Hepatocyte (in vitro differentiated cells): ENCODE measurements around the gene NOC4L. TPM values are rescaled to one million over a fixed set of nuclear protein-coding genes. Genes with fewer than 3 reads are reported as not detected.

Experiments
- DNase-seq: peaks from one replicate; pipeline ENCODE4 v3.0.0-alpha.2; 2016; ENCODE audit warnings: low spot score
- H2AFZ ChIP-seq: fragments of 200-600 bp; sonication (generic); 2 replicates; pipeline ENCODE4 v1.6.0; 2016; ENCODE audit warnings: antibody characterized with exemption, mild to moderate bottlenecking
- H3K27ac ChIP-seq: fragments of 200-600 bp; sonication (generic); 2 replicates; pipeline ENCODE4 v1.5.1; 2016; ENCODE audit warnings: mild to moderate bottlenecking
- H3K27me3 ChIP-seq: fragments of 200-600 bp; sonication (generic); 2 replicates; pipeline ENCODE4 v1.6.1; 2016
- H3K36me3 ChIP-seq: fragments of 200-600 bp; sonication (generic); replicated peaks from 2 replicates; pipeline ENCODE4 v1.5.1; 2016; ENCODE audit warnings: low read depth; ENCODE audit not compliant: insufficient read depth
- H3K4me1 ChIP-seq: fragments of 200-600 bp; sonication (generic); 2 replicates; pipeline ENCODE4 v1.5.1; 2016; ENCODE audit warnings: mild to moderate bottlenecking, moderate library complexity; ENCODE audit not compliant: insufficient read depth
- H3K4me2 ChIP-seq: fragments of 200-600 bp; sonication (generic); 2 replicates; pipeline ENCODE4 v1.6.0; 2016
- H3K4me3 ChIP-seq: fragments of 200-600 bp; sonication (generic); 2 replicates; pipeline ENCODE4 v1.5.1; 2016; ENCODE audit warnings: mild to moderate bottlenecking
- H3K79me2 ChIP-seq: fragments of 200-600 bp; sonication (generic); 2 replicates; pipeline ENCODE4 v1.6.0; 2017; ENCODE audit warnings: mild to moderate bottlenecking
- H3K9me2 ChIP-seq: fragments of 200-600 bp; sonication (generic); replicated peaks from 2 replicates; pipeline ENCODE4 v1.6.0; 2017; ENCODE audit warnings: mild to moderate bottlenecking; ENCODE audit not compliant: insufficient read depth
- H3K9me3 ChIP-seq: fragments of 200-600 bp; sonication (generic); 2 replicates; pipeline ENCODE4 v1.5.1; 2016; ENCODE audit warnings: low read depth, mild to moderate bottlenecking
- H4K20me1 ChIP-seq: fragments of 200-600 bp; sonication (generic); 2 replicates; pipeline ENCODE4 v1.6.0; 2016; ENCODE audit warnings: mild to moderate bottlenecking; ENCODE audit not compliant: insufficient read depth, poor library complexity, severe bottlenecking
- CTCF ChIP-seq: fragments of 200-600 bp; sonication (generic); IDR thresholded peaks from 2 replicates; pipeline ENCODE4 v1.5.1; 2016; ENCODE audit warnings: antibody characterized with exemption, mild to moderate bottlenecking; ENCODE audit not compliant: poor library complexity
- EZH2 ChIP-seq: fragments of 200-600 bp; sonication (generic); IDR thresholded peaks from 2 replicates; pipeline ENCODE4 v1.6.1; 2016; ENCODE audit warnings: antibody characterized with exemption, mild to moderate bottlenecking, borderline replicate concordance
- EZH2phosphoT487 ChIP-seq: fragments of 200-600 bp; sonication (generic); IDR thresholded peaks from one replicate; pipeline ENCODE4 v1.6.1; 2018; ENCODE audit warnings: antibody characterized with exemption, mild to moderate bottlenecking, low read depth, moderate library complexity; ENCODE audit not compliant: unreplicated experiment, severe bottlenecking
- WGBS: methylation state at CpG from one replicate; pipeline ENCODE4 v1.1.6; 2016; ENCODE audit warnings: low lambda C conversion rate; ENCODE audit errors: missing lambda C conversion rate; 5-methylcytosine and 5-hydroxymethylcytosine counted together
- polyA plus RNA-seq: library from polyadenylated mRNA; unstranded; fragments of >200 nt; fragmentation: Nextera tagmentation; extraction: Ambion mirVana; gene quantifications from 2 replicates; pipeline ENCODE4 v1.2.1, GENCODE V29; 2016
- total RNA-seq: library from RNA; depleted of rRNA; stranded (reverse); fragments of >200 nt; gene quantifications from 2 replicates; pipeline ENCODE4 v1.2.3, GENCODE V29; 2014

The NOC4L gene
- total and polyA plus RNA-seq, 2 experiments from 2014 or later, result 8.9 to 31.8 TPM

GRCh38 chr12:132145334-132145733 lies 1.1 kb downstream of the NOC4L start:
- H3K9me3 ChIP-seq, result no peaks in the 10 kb centered on the region
- H3K4me3 ChIP-seq, result peak overlapping the region; percentile 88
- H3K36me3 ChIP-seq, result no peaks in the 10 kb centered on the region
- no peaks in the 10 kb centered on the region for H3K9me2 ChIP-seq
- DNase-seq, result no peak
- no peaks in the 10 kb centered on the region for H3K27me3 ChIP-seq
- peaks cover 22% of the 10 kb centered on the region for H3K79me2 ChIP-seq
- no peak for TF ChIP-seq CTCF
- no peak for TF ChIP-seq EZH2
- TF ChIP-seq EZH2phosphoT487, result no peak
- no peaks in the 10 kb centered on the region for H4K20me1 ChIP-seq
- H3K4me1 ChIP-seq, result peaks cover 11% of the 10 kb centered on the region
- H3K4me2 ChIP-seq, result peak overlapping the region; percentile 96
- H2AFZ ChIP-seq, result no peak overlapping the region
- 88% methylated on average over 7 of the region's 7 CpGs for WGBS
- no peak overlapping the region for H3K27ac ChIP-seq

GRCh38 chr12:132146098-132146497 lies 1.8 kb downstream of the NOC4L start:
- Histone ChIP-seq H3K27ac (no peak overlapping the region), H3K9me3 (no peaks in the 10 kb centered on the region), H3K4me1 (peaks cover 11% of the 10 kb centered on the region), H3K4me2 (no peak overlapping the region), H2AFZ (no peak overlapping the region), H3K9me2 (no peaks in the 10 kb centered on the region), H3K79me2 (peaks cover 22% of the 10 kb centered on the region), H3K27me3 (no peaks in the 10 kb centered on the region), H3K36me3 (no peaks in the 10 kb centered on the region), H4K20me1 (no peaks in the 10 kb centered on the region), H3K4me3 (no peak overlapping the region)
- 96% methylated on average over 24 of the region's 24 CpGs for WGBS
- DNase-seq, result no peak
- TF ChIP-seq EZH2phosphoT487, result no peak

- Histone ChIP-seq H3K9me3 (no peaks in the 10 kb centered on the region), H2AFZ (no peak overlapping the region), H3K36me3 (no peaks in the 10 kb centered on the region), H3K27ac (no peak overlapping the region), H3K4me1 (peaks cover 11% of the 10 kb centered on the region), H3K4me2 (no peak overlapping the region), H3K27me3 (no peaks in the 10 kb centered on the region), H3K4me3 (no peak overlapping the region), H3K9me2 (no peaks in the 10 kb centered on the region), H3K79me2 (peaks cover 22% of the 10 kb centered on the region), H4K20me1 (no peaks in the 10 kb centered on the region)
- no peak for DNase-seq
- 94% methylated on average over 19 of the region's 19 CpGs for WGBS
- TF ChIP-seq EZH2phosphoT487 (no peak), EZH2 (no peak), CTCF (no peak)
These were observed 2.6 kb downstream of the NOC4L start for GRCh38 chr12:132146772-132147422.

GRCh38 chr12:132147423-132148367 lies 3.4 kb downstream of the NOC4L start:
- H3K9me2 ChIP-seq, result no peaks in the 10 kb centered on the region
- H3K9me3 ChIP-seq, result no peaks in the 10 kb centered on the region
- H3K4me2 ChIP-seq, result no peak overlapping the region
- TF ChIP-seq EZH2 (no peak), EZH2phosphoT487 (no peak), CTCF (no peak)
- H3K27ac ChIP-seq, result no peak overlapping the region
- no peaks in the 10 kb centered on the region for H4K20me1 ChIP-seq
- no peaks in the 10 kb centered on the region for H3K36me3 ChIP-seq
- no peak overlapping the region for H2AFZ ChIP-seq
- DNase-seq, result no peak
- H3K4me3 ChIP-seq, result no peak overlapping the region
- H3K4me1 ChIP-seq, result peaks cover 11% of the 10 kb centered on the region
- no peaks in the 10 kb centered on the region for H3K27me3 ChIP-seq
- 96% methylated on average over 35 of the region's 38 CpGs for WGBS
- peaks cover 19% of the 10 kb centered on the region for H3K79me2 ChIP-seq
